ENCODE results near the gene FAM81A. TPM values are rescaled to one million over a fixed set of nuclear protein-coding genes. Genes with fewer than 3 reads are reported as not detected.

The FAM81A gene
- total RNA-seq, 1 donor from 2014 or later: 2.9 TPM

DNA sequence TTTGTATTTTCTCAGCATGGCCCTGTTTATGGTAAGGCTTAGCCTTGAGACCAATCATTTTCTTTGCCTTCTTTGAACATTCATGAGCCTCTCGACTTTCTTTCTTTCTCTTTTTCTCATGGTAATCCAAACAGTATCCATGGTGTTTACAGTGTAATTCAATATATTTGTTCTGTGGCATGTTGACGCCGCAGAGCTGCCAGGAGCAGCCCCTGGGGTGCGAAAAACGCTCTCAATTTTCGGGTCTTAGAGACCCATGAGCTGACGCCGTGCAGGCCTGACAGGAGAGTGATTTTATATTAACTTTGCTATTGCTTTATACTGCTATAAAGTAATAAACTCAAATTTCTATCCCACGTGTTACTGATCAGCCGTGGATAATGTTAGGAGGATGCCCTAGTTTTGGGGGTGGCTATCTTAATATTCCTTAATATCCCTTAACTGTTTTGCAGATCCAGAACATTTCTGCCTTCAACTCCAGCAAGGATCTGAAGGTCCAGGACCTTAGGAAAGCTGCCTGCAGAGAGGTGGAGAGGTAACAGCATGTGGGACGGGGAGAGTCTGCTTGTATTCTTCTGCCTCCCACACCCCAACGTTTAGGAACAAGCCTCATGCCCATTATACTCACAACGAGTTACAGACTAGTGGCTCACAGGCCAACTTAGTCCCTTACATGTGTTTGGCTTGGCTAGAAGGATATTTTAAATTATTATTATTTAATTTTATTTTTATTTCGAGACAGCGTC is 36.0 kb upstream of the FAM81A start:
- no peaks in the 10 kb centered on the region for H3K36me3 ChIP-seq
- H3K9me3 ChIP-seq (replicated peaks): no peaks in the 10 kb centered on the region
- no peak overlapping the region for H3K27ac ChIP-seq (replicated peaks)
- no peak for TF ChIP-seq CTCF (IDR thresholded peaks at IDR 0.05; ENCODE audit: borderline replicate concordance)
- intact Hi-C loops (cut with micrococcal nuclease): no loop called here
- peaks cover 10% of the 10 kb centered on the region for H3K4me1 ChIP-seq
- no peak for DNase-seq
- H3K27me3 ChIP-seq (ENCODE audit: low read depth): no peaks in the 10 kb centered on the region
- H3K4me3 ChIP-seq: no peak overlapping the region

DNA sequence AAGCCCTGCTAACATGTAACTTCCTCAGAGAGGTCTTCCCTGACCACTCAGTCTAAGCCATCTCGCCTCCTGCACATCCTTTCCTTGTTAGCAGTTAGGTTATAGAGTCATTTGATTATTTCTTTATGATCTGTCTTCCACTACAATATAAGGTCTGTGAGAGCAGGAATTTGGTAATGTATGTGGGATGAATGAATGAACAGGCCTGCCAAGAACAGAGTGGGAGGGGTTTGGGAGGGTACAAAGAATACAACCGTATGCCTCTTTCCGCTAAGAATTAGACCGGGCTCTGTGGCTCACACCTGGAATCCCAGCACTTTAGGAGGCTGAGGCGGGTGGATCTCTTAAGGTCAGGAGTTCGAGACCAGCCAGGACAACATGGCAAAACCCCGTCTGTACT is 32.9 kb upstream of the FAM81A start:
- DNase-seq: no peak
- Histone ChIP-seq H3K27ac (replicated peaks) (no peak overlapping the region), H3K9me3 (replicated peaks) (no peaks in the 10 kb centered on the region), H3K4me3 (no peak overlapping the region), H3K27me3 (ENCODE audit: low read depth) (peaks cover 4% of the 10 kb centered on the region), H3K4me1 (no peaks in the 10 kb centered on the region), H3K36me3 (no peaks in the 10 kb centered on the region)
- no peak for TF ChIP-seq CTCF (IDR thresholded peaks at IDR 0.05; ENCODE audit: borderline replicate concordance)
- intact Hi-C loops (cut with micrococcal nuclease): no loop called here

- DNase-seq: no peak
- Histone ChIP-seq H3K4me3 (no peak overlapping the region), H3K9me3 (replicated peaks) (no peaks in the 10 kb centered on the region), H3K36me3 (no peaks in the 10 kb centered on the region), H3K27ac (replicated peaks) (no peak overlapping the region), H3K27me3 (ENCODE audit: low read depth) (peaks cover 4% of the 10 kb centered on the region), H3K4me1 (no peaks in the 10 kb centered on the region)
- TF ChIP-seq CTCF (IDR thresholded peaks at IDR 0.05; ENCODE audit: borderline replicate concordance): no peak
- intact Hi-C loops (cut with micrococcal nuclease): no loop called here
Observed at GRCh38 chr15:59406446-59406845, 31.5 kb upstream of the FAM81A start.

GRCh38 chr15:59407946-59408345 is 30.0 kb upstream of the FAM81A start:
- no peak for DNase-seq
- TF ChIP-seq CTCF (IDR thresholded peaks at IDR 0.05; ENCODE audit: borderline replicate concordance): no peak
- H3K36me3 ChIP-seq: no peaks in the 10 kb centered on the region
- H3K27ac ChIP-seq (replicated peaks): no peak overlapping the region
- intact Hi-C loops (cut with micrococcal nuclease): no loop called here
- no peaks in the 10 kb centered on the region for H3K9me3 ChIP-seq (replicated peaks)
- H3K4me1 ChIP-seq: no peaks in the 10 kb centered on the region
- peaks cover 4% of the 10 kb centered on the region for H3K27me3 ChIP-seq (ENCODE audit: low read depth)
- no peak overlapping the region for H3K4me3 ChIP-seq

DNA sequence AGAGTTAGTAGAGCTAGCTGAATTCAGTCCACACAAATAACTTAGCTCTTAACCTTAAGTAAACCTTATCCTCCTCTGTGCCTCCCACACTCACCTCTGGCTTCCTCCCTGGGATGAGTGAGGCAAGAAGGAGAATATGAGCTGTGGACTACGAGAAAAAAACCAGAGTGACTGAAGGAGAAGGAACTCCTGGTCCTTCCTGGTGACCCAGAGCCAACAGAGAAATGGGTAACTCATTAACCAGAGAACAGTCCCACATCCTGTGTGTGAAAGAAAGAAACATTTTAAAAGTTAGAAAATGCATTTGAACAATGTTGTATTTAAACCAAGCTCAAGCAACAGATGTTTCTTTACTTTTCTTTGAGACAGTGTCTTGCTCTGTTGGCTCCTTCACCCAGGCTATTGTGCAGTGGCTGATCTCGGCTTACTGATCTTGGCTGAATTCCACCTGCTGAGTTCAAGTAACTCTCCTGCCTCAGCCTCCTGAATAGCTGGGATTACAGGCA is 27.5 kb upstream of the FAM81A start:
- Histone ChIP-seq H3K4me1 (no peaks in the 10 kb centered on the region), H3K36me3 (no peaks in the 10 kb centered on the region), H3K27me3 (ENCODE audit: low read depth) (peaks cover 4% of the 10 kb centered on the region), H3K9me3 (replicated peaks) (no peaks in the 10 kb centered on the region), H3K27ac (replicated peaks) (no peak overlapping the region), H3K4me3 (no peak overlapping the region)
- TF ChIP-seq CTCF (IDR thresholded peaks at IDR 0.05; ENCODE audit: borderline replicate concordance): no peak
- DNase-seq: no peak
- intact Hi-C loops (cut with micrococcal nuclease): no loop called here

Data from left ventricle myocardium inferior (tissue), 1 donor.